ENCODE measurements around the gene SEC14L5. TPM values are rescaled to one million over a fixed set of nuclear protein-coding genes. Genes with fewer than 3 reads are reported as not detected.

Gene SEC14L5
- total RNA-seq, 4 donors from 2014 or later, result 1.0 to 1.8 (median 1.4) TPM

DNA sequence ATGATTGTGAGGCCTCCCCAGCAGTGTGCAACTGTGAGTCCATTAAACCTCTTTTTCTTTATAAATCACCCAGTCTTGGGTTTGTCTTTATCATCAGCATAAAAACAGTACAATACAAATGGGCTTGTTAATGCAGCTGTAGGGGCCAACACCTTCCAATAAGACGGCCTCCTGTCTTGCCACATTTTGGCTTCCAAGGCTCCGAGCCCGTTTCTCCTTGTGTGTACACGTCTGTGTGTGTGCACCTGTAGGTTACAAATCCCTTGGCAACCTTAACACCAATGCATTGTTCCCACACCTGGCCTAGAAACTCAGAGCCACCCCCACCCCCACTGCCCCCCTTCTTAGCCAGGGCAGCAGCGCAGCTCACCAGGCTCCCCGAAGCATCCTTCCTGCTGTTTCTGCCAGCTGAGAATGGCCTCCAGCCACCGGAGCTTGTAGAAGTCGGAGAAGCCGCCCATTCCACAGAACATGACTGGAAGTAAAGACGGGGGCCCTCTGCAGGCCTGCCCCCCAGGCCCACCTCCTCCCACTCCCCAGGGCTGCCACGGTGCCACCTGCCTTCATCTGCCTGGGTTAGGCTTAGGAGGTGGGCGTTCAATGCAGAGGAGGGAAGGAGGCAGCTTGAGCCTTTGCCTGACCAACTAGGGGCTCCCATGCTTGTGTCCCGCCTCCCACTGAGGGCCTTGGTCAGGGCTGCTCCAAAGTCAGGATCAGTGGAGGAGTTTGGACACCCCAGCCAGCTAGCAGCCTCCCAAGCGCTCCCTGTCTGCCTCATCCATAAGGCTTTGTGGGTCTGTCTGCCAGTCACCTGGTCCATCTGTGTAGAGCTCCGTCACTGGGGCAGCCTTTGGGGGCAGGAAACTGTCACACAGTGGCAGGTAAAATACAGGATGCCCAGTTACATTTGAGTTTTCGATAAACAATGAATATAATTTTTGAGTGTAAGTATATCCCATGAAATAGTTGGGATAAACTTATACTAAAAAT is 97.0 kb downstream of the SEC14L5 start:
- DNase-seq (ENCODE audit: low spot score in 2 of 2), result no peak
- no peaks in the 10 kb centered on the region for H3K27me3 ChIP-seq
- no peaks in the 10 kb centered on the region for H3K4me1 ChIP-seq
- H3K4me3 ChIP-seq, result no peak overlapping the region
- WGBS, result 74% methylated on average over 14 of the region's 16 CpGs
- H3K9me3 ChIP-seq, result no peaks in the 10 kb centered on the region
- H3K27ac ChIP-seq, result no peak overlapping the region
- TF ChIP-seq EP300 (IDR thresholded peaks at IDR 0.05), result no peak
- TF ChIP-seq, protein P1, sequence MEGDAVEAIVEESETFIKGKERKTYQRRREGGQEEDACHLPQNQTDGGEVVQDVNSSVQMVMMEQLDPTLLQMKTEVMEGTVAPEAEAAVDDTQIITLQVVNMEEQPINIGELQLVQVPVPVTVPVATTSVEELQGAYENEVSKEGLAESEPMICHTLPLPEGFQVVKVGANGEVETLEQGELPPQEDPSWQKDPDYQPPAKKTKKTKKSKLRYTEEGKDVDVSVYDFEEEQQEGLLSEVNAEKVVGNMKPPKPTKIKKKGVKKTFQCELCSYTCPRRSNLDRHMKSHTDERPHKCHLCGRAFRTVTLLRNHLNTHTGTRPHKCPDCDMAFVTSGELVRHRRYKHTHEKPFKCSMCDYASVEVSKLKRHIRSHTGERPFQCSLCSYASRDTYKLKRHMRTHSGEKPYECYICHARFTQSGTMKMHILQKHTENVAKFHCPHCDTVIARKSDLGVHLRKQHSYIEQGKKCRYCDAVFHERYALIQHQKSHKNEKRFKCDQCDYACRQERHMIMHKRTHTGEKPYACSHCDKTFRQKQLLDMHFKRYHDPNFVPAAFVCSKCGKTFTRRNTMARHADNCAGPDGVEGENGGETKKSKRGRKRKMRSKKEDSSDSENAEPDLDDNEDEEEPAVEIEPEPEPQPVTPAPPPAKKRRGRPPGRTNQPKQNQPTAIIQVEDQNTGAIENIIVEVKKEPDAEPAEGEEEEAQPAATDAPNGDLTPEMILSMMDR (IDR thresholded peaks at IDR 0.05), result no peak
- H3K36me3 ChIP-seq, result no peaks in the 10 kb centered on the region

DNA sequence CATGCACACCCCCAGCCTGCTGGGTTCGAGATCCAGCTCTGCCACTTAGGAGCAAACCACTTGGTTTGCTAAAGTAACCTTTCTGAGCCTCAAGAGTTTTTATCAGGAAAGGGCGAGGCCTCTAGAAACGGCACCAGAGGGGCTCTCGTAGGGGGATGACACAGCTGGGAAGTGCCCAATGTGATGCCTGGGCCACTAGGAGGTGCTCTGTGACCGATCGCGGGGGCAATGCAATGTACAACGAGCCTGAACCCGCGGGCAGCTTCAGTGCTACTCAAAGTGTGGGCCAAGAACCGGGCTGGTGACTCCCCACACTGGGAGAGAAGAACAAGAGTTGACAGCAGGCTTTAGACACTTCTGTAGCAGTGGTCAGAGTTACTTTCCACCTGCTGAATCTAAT is 98.2 kb downstream of the SEC14L5 start:
- no peak for DNase-seq (ENCODE audit: low spot score in 2 of 2)
- no peak overlapping the region for H3K27ac ChIP-seq
- H3K4me1 ChIP-seq, result no peaks in the 10 kb centered on the region
- 21% methylated on average over 11 of the region's 11 CpGs for WGBS
- H3K4me3 ChIP-seq, result no peak overlapping the region
- no peaks in the 10 kb centered on the region for H3K27me3 ChIP-seq
- H3K9me3 ChIP-seq, result no peaks in the 10 kb centered on the region
- no peak for TF ChIP-seq POLR2A (IDR thresholded peaks at IDR 0.05)
- TF ChIP-seq EP300 (IDR thresholded peaks at IDR 0.05), result no peak
- TF ChIP-seq POLR2AphosphoS5 (IDR thresholded peaks at IDR 0.05), result no peak
- TF ChIP-seq, protein P1 (IDR thresholded peaks at IDR 0.05), result no peak
- no peaks in the 10 kb centered on the region for H3K36me3 ChIP-seq

DNA sequence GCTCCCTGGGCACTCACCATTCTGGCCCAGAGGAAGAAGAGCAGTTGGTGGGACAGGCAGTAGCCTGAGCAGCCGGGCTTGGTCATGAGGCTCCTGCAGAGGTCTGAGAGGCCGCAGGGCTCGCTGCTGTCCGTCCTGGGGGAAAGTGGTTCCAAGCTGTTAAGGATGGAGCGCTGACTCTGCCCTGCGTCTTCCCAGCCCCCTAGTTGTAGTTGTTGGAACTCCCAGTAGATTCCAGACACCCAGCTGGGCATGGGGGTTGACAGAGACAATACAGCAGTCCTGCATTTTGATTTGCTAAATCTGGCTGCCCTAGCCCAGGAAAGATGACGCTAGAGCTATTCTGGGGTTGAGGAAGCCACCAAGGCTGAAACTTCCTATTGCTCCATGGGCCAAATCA is 100.3 kb downstream of the SEC14L5 start:
- TF ChIP-seq POLR2AphosphoS5 (IDR thresholded peaks at IDR 0.05) (no peak), POLR2A (IDR thresholded peaks at IDR 0.05) (no peak), EP300 (IDR thresholded peaks at IDR 0.05) (no peak)
- TF ChIP-seq, protein P1 (IDR thresholded peaks at IDR 0.05), result no peak
- 57% methylated on average over 7 of the region's 7 CpGs for WGBS
- Histone ChIP-seq H3K27me3 (no peaks in the 10 kb centered on the region), H3K4me1 (no peaks in the 10 kb centered on the region), H3K36me3 (no peaks in the 10 kb centered on the region), H3K27ac (no peak overlapping the region), H3K4me3 (no peak overlapping the region), H3K9me3 (no peaks in the 10 kb centered on the region)
- no peak for DNase-seq (ENCODE audit: low spot score in 2 of 2)

DNA sequence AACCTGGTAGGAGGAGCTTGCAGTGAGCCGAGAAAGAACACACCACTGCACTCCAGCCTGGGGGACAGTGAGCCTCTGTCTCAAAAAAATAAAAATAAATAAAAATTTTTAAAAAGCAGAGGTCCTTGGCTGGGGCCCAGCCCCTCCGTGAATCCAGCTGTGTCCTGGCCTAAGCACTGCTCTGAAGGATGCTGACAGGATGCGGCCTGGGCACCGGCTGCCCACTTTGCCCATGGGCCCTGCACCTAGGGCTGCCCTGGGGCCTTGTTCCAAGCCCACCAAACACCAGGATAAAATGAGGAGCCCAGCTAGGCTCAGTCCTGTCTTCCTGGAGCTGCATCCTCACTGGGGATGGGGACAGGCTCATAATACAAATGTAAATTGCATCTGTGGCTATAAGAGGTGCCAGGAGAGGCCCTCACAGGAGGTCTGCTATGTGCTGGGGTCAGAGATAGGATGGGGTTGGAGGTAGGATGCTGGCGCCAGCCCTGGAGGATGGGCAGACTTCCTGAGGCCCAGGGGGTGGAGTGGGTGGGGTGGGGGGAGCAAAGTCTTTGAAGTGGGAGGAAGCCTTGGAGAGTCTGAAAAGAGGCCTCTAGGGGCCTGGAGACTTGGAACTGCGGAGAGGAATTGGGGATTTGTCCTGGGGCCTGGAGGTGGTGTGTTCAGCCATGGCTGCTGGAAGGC is 101.4 kb downstream of the SEC14L5 start:
- no peak for DNase-seq (ENCODE audit: low spot score in 2 of 2)
- H3K9me3 ChIP-seq, result no peaks in the 10 kb centered on the region
- 81% methylated on average over 6 of the region's 6 CpGs for WGBS
- no peak overlapping the region for H3K27ac ChIP-seq
- H3K4me3 ChIP-seq, result no peak overlapping the region
- TF ChIP-seq EP300 (IDR thresholded peaks at IDR 0.05) (no peak), POLR2AphosphoS5 (IDR thresholded peaks at IDR 0.05) (no peak), POLR2A (IDR thresholded peaks at IDR 0.05) (no peak)
- TF ChIP-seq, protein P1 (IDR thresholded peaks at IDR 0.05), result no peak
- no peaks in the 10 kb centered on the region for H3K27me3 ChIP-seq
- H3K4me1 ChIP-seq, result no peaks in the 10 kb centered on the region
- H3K36me3 ChIP-seq, result no peaks in the 10 kb centered on the region

DNA sequence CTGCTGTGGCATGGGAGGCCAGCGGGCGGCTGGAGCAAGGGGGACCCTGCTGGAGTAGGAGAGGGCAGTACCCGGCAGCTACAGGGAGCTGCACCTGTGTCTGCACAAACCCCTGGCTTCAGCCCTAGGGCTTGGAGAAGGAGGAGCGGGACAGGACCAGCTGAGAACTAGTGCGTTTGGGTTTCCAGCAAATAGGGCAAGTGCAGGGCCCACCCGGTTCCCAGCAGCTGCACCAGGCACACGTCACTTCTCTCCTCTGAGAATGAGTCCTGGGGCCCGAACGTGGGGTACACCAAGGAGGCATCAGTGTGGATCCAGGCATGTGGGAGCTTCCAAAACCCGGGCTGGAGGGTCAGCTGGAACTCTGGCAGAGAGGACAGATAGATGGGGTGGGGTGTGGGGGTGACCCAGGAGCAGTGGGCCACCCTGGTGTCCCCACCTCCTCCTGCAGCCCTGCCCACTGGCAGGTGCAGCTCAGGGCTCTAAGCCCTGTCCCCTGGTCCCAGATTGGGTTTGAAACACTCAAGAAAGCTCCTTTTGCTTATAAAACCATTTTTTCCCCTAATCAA is 102.0 kb downstream of the SEC14L5 start:
- H3K36me3 ChIP-seq, result no peaks in the 10 kb centered on the region
- H3K9me3 ChIP-seq, result no peaks in the 10 kb centered on the region
- no peaks in the 10 kb centered on the region for H3K27me3 ChIP-seq
- TF ChIP-seq, protein P1 (IDR thresholded peaks at IDR 0.05), result no peak
- no peak for TF ChIP-seq POLR2A (IDR thresholded peaks at IDR 0.05)
- TF ChIP-seq EP300 (IDR thresholded peaks at IDR 0.05), result no peak
- no peak for TF ChIP-seq POLR2AphosphoS5 (IDR thresholded peaks at IDR 0.05)
- no peak overlapping the region for H3K27ac ChIP-seq
- no peak overlapping the region for H3K4me3 ChIP-seq
- no peak for DNase-seq (ENCODE audit: low spot score in 2 of 2)
- H3K4me1 ChIP-seq, result no peaks in the 10 kb centered on the region
- WGBS, result 90% methylated on average over 3 of the region's 10 CpGs

Data from suprapubic skin (tissue), 4 donors.